ENCODE measurements around the gene NIFK. TPM values are rescaled to one million over a fixed set of nuclear protein-coding genes. Genes with fewer than 3 reads are reported as not detected.

Gene NIFK
- total RNA-seq, 2 experiments from 2014 or later: 78.1 to 107 TPM

DNA sequence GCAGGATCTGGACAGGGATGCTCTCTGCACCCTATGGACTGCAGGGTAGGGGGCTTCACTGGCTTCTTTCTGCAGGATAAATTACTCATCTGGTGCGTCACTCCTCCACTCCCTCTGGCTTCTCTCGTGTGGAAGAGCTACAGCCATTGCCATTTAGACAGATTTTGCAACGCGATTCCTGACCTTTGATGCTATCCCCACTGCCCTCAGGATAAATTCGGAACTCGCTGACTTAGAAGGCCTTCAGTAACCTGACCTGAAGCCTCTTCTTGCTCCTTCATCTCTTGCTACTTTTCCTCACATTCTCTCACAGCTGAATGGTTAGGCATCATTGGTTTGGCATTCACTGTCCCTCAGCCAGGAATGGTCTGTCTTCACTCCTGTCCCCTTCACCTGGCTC is 5.3 kb downstream of the NIFK start:
- Histone ChIP-seq H2AFZ (ENCODE audit: low read length) (no peak overlapping the region), H3K4me2 (ENCODE audit: low read length) (no peak overlapping the region), H3K4me3 (ENCODE audit: low read depth, low read length, poor library complexity, severe bottlenecking) (no peak overlapping the region), H4K20me1 (ENCODE audit: insufficient read depth, low read length) (peaks cover 9% of the 10 kb centered on the region), H3K79me2 (ENCODE audit: insufficient read depth, low read depth, low read length) (peaks cover 43% of the 10 kb centered on the region), H3K36me3 (ENCODE audit: insufficient read depth, low read length) (peaks cover 91% of the 10 kb centered on the region), H3K9me3 (ENCODE audit: low read length) (no peaks in the 10 kb centered on the region), H3K27ac (ENCODE audit: low read depth, low read length, poor library complexity, severe bottlenecking) (no peak overlapping the region), H3K9me2 (ENCODE audit: insufficient read depth, low read length) (no peaks in the 10 kb centered on the region), H3K4me1 (ENCODE audit: insufficient read depth, low read length, poor library complexity, severe bottlenecking) (peaks cover 10% of the 10 kb centered on the region)
- DNase-seq (ENCODE audit: low spot score): no peak
- TF ChIP-seq, protein P1, sequence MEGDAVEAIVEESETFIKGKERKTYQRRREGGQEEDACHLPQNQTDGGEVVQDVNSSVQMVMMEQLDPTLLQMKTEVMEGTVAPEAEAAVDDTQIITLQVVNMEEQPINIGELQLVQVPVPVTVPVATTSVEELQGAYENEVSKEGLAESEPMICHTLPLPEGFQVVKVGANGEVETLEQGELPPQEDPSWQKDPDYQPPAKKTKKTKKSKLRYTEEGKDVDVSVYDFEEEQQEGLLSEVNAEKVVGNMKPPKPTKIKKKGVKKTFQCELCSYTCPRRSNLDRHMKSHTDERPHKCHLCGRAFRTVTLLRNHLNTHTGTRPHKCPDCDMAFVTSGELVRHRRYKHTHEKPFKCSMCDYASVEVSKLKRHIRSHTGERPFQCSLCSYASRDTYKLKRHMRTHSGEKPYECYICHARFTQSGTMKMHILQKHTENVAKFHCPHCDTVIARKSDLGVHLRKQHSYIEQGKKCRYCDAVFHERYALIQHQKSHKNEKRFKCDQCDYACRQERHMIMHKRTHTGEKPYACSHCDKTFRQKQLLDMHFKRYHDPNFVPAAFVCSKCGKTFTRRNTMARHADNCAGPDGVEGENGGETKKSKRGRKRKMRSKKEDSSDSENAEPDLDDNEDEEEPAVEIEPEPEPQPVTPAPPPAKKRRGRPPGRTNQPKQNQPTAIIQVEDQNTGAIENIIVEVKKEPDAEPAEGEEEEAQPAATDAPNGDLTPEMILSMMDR (conservative IDR thresholded peaks at IDR 0.05; ENCODE audit: low read length): no peak
- TF ChIP-seq EZH2phosphoT487 (IDR thresholded peaks at IDR 0.05; ENCODE audit: borderline replicate concordance, low read depth, low read length): no peak
- ChIA-PET POLR2A (interaction anchor here (0.5 to 0.6 kb wide), 2 partner anchors 181 to 1915 kb away, joined by 3 to 5 read pairs; no protein-coding TSS in a partner anchor), CTCF (ENCODE audit: unreplicated experiment) (no interaction called here)
- intact Hi-C loops (cut with micrococcal nuclease; ENCODE audit: unreplicated experiment): loop anchor here (10.0 kb wide), 1 partner anchor 1717 kb away; the partner anchor contains the start of gene EPB41L5
- no TSS peak for BruUV-seq (replicated peaks)

- DNase-seq (ENCODE audit: low spot score): no peak
These were observed 8.7 kb downstream of the NIFK start for GRCh38 chr2:121727950-121728349.

DNA sequence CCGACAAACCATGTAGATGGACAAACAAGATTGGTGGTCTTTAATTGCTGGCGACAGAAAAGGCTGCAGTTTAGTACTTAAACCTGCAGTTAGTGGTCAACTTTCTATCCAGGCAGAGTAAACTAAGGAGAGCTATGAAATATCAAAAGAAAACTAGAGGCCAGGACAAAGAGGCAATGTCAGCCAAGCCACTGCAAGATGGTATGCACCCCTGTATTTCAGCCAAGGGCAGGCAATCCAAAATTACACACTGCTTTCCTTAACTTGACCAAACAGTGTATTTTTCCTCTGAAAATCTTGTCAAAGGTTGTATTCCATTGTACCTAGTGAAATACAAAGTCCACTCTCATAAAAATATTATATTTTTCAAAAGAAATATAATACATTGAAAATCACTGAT is 9.3 kb downstream of the NIFK start:
- Histone ChIP-seq H3K9me2 (ENCODE audit: insufficient read depth, low read length) (no peaks in the 10 kb centered on the region), H3K4me1 (ENCODE audit: insufficient read depth, low read length, poor library complexity, severe bottlenecking) (no peaks in the 10 kb centered on the region), H2AFZ (ENCODE audit: low read length) (no peak overlapping the region), H3K9me3 (ENCODE audit: low read length) (no peaks in the 10 kb centered on the region), H3K27ac (ENCODE audit: low read depth, low read length, poor library complexity, severe bottlenecking) (no peak overlapping the region), H3K79me2 (ENCODE audit: insufficient read depth, low read depth, low read length) (peaks cover 8% of the 10 kb centered on the region; the same call in 1 of the 2 replicates), H3K4me2 (ENCODE audit: low read length) (no peak overlapping the region), H3K4me3 (ENCODE audit: low read depth, low read length, poor library complexity, severe bottlenecking) (no peak overlapping the region), H4K20me1 (ENCODE audit: insufficient read depth, low read length) (no peaks in the 10 kb centered on the region), H3K36me3 (ENCODE audit: insufficient read depth, low read length) (peaks cover 79% of the 10 kb centered on the region)
- POLR2A ChIA-PET: no interaction called here
- TF ChIP-seq, protein P1 (conservative IDR thresholded peaks at IDR 0.05; ENCODE audit: low read length): no peak
- no peak for TF ChIP-seq EZH2phosphoT487 (IDR thresholded peaks at IDR 0.05; ENCODE audit: borderline replicate concordance, low read depth, low read length)
- BruUV-seq (replicated peaks): no TSS peak
- intact Hi-C loops (cut with micrococcal nuclease; ENCODE audit: unreplicated experiment): no loop called here
- CTCF ChIA-PET (ENCODE audit: unreplicated experiment): no interaction called here
- DNase-seq (ENCODE audit: low spot score): no peak

More at GRCh38 chr2:121727950-121728349, 8.7 kb downstream of the NIFK start:
- Histone ChIP-seq H3K4me3 (ENCODE audit: low read depth, low read length, poor library complexity, severe bottlenecking) (no peak overlapping the region), H3K9me3 (ENCODE audit: low read length) (no peaks in the 10 kb centered on the region), H3K4me2 (ENCODE audit: low read length) (no peak overlapping the region), H4K20me1 (ENCODE audit: insufficient read depth, low read length) (no peaks in the 10 kb centered on the region), H3K79me2 (ENCODE audit: insufficient read depth, low read depth, low read length) (peaks cover 10% of the 10 kb centered on the region; the same call in 1 of the 2 replicates), H3K27ac (ENCODE audit: low read depth, low read length, poor library complexity, severe bottlenecking) (no peak overlapping the region), H2AFZ (ENCODE audit: low read length) (no peak overlapping the region), H3K4me1 (ENCODE audit: insufficient read depth, low read length, poor library complexity, severe bottlenecking) (no peaks in the 10 kb centered on the region), H3K36me3 (ENCODE audit: insufficient read depth, low read length) (peaks cover 85% of the 10 kb centered on the region), H3K9me2 (ENCODE audit: insufficient read depth, low read length) (no peaks in the 10 kb centered on the region)
- TF ChIP-seq, protein P1 (conservative IDR thresholded peaks at IDR 0.05; ENCODE audit: low read length): no peak
- no peak for TF ChIP-seq EZH2phosphoT487 (IDR thresholded peaks at IDR 0.05; ENCODE audit: borderline replicate concordance, low read depth, low read length)
- intact Hi-C loops (cut with micrococcal nuclease; ENCODE audit: unreplicated experiment): no loop called here
- CTCF ChIA-PET (ENCODE audit: unreplicated experiment): no interaction called here
- POLR2A ChIA-PET: no interaction called here
- no TSS peak for BruUV-seq (replicated peaks)
